HG02623 (cell line): ENCODE results near the gene MPND.

Experiments
- ATAC-seq: cut with Tn5 transposase; IDR thresholded peaks from one replicate; pipeline ENCODE4 v1.9.1; 2021; ENCODE audit warnings: moderate library complexity; ENCODE audit not compliant: unreplicated experiment

The MPND gene

DNA sequence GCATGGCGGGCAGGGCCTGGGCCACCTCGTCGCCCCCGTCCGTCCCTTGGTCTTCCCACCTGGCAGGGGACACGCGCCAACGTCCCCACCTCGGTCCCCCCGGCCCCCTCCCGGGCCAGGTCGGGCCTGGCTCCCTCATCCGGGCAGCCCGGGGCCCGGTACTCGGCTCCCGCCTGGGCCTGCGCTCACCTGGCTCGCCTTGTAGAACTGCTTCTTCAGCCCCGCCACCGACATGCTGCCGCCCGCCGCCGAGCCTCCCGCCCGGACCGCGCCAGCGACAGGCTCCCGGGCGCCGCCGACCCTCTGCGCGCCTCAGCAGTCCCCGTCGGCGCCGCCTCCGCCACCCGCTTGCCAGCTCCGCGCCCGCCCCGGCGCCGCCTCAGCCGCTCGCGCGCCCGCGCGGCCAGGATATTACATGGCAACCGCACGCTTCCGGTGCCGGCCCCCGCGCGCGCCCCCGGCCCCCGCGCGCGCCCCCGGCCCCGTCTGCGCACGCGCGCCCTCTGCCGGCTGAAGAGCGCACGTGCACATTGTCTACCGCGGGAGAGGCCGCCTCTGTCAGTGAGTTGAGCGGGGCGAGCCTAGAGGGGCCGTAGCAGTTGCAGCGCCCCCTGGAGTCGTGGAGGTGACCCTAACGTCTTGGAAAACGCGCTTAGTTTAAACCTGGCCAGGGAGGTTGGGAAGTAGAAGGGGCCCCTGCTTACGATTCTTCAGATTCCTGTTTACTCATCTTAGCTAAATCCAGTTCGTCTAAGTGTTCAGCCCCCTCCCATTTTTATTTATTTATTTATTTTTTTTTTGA, 57.0 kb downstream of the MPND start, which contains the start of gene SH3GL1:
Gene SH3GL1 (minus strand): TSS at position 413 of the 802 bp plus-strand sequence. CDS start 179 bp downstream, at position 234.
- peak; percentile 60 for ATAC-seq

DNA sequence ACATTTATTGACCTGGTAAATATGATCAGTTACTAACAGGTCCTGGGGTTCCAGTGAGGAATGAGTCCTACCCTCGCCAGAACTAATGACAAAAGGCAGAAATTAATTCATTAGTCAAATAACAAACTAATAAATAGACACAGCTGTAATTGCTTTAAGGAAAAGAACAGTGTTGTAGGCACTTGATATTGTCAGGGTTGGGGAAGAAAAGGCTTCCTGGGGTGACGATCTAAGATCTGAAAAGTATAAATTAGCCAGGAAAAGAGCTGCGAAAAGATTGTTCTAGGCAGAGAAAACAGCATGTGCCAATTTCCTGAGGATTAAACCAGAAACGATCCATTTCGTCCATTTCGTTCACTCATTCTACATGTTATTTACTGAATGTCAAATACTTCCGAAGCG, 58.4 kb downstream of the MPND start:
- ATAC-seq = no peak

DNA sequence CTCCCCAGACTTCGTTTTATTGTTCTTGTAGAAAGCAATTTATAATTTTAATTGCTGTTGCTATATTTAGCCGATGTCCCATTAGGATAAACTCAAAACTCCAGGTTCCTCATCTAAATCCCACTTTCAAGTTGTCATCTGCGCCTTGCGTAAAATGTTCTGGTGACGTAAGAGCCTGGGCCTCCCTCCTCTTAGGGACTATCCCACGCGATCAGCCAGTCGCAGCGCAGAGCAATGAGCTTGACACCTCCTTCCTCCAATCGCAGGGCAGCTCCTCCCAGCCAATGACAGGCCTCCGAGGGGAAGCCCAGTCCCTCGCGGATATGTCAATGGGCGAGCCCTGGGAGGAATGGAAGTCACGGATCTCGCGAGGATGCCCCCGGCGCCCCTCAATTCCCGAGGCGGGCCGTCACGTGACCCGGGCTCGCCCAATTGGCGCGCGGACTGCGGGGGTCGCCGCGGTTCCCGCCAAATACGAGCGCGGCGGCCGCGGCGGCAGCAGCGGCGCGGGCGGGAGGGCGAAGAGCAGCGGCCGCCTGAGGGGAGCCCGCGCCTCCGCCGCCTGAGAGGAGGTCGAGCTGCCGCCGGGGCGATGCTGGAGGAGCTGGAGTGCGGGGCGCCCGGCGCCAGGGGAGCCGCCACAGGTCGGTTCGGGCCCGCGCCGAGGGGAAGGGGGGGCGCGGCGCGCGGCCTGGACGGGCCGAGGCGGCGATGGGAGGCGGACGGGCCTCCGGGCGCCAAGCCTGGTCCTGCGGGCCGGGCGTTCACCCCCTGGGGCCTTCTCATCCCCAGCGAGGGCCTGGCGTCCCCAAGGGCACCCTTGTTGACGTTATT, 59.0 kb downstream of the MPND start, which contains the start of gene CHAF1A:
Gene CHAF1A (plus strand): TSS at position 470 of the 834 bp plus-strand sequence. CDS start 123 bp downstream, at position 593.
- peak; percentile 75 for ATAC-seq

DNA sequence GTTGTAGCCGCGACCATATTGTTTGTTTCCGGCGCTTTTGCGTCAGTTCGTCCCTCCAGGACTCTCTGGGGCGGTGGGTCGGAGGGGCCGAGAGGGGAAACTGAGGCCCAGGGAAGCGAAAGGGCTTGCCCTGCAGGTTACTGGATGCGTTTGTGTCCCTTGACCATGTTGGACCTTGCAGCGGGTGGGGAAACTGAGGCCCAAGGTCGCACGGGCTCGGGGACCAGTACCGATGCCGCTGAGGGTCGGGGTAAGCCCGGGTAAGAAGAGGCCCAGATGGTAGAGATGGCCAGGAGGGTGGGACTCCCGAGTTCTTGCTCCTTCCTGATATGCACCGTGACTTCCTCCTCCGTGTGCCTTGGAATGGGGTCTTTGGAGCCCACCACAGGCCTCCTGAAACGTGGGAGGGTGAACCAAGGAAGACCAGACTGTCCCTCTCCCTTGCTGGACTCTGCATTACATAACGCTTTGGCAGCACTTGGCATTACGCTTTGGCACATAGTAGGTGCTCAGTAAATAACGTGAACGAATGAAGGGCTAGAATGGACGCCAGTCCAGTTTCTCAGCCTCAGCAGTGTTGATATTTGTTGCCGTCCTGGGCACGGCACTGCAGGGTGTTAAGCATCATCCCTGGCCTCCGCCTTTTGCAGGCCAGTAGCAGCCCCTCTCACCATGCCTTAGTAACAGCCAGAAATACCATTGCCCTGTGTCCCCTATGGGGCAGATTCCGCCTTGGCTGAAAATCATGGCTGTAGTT, 59.8 kb downstream of the MPND start:
- no peak for ATAC-seq

DNA sequence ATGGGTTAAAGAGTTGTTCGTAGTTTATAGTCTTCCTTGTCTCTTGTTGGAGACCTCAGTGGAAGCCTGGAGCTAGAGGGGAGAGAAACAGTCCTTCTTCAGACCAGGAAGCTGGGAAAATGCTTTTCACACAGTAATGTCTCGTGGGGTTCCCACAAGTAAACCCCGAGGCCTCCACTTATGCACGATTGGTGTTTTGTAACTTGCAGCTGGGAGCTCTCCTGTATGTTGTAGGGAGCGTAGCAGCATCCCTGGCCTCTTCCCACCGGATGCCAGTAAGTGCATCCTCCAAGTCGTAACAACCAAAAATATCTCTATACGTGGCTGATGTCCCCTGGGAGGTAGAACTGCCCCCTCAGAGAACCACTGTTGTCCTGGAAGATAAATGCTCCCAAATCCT, 62.6 kb downstream of the MPND start:
- no peak for ATAC-seq

DNA sequence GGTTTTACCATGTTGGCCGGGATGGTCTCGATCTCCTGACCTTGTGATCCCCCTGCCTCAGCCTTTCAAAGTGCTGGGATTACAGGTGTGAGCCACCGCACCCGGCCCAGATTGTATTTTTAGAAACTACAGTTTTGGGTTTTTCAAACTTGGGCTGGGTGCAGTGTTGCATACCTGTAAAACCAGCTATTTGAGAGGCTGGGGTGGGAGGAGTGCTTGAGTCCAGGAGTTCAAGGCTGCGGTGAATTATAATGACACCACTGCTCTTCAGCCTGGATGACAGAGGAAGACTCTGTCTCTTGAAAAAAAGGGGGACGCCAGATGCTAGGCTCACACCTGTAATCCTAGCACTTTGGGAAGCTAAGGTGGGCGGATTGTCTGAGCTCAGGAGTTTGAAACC, 63.3 kb downstream of the MPND start:
- ATAC-seq = no peak

DNA sequence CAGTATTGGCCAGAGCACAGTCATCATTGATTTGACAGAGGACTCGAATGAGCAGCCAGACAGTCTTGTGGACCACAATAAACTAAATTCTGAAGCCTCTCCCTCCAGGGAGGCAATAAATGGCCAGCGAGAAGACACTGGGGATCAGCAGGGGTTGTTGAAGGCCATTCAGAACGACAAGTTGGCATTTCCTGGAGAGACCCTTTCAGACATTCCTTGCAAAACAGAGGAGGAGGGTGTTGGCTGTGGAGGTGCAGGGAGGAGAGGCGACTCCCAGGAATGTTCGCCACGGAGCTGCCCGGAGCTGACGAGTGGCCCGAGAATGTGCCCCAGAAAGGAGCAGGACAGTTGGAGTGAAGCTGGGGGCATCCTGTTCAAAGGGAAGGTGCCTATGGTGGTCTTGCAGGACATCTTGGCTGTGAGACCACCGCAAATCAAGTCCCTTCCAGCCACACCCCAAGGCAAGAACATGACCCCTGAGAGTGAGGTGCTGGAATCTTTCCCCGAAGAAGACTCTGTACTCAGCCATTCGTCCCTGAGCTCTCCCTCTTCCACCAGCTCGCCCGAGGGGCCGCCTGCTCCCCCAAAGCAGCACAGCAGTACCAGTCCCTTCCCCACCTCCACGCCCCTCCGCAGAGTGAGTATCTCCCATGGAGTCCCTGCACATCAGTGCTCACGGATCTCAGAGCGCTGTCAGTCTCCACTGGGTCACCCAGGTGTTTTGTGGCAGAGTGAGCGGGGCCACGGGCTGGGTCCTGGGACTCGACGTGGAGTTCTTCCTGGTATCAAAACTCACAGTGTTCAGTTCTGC, 66.0 kb downstream of the MPND start:
- no peak for ATAC-seq
